A549 (cell line): Measurements from ENCODE around the gene DGLUCY. TPM values are rescaled to one million over a fixed set of nuclear protein-coding genes. Genes with fewer than 3 reads are reported as not detected.

ENCODE experiments used
- ATAC-seq, 2 experiments: fragments of 200-7000 bp in 1 of 2; fragments of >200 bp in 1 of 2; cut with Nextera tagmentation in 1 of 2; cut with Tn5 transposase in 1 of 2; 3 replicates each; pipeline versions ENCODE4 v1.8.0 to v1.9.1; 2018 to 2020; ENCODE audit warnings: mild to moderate bottlenecking in 1 of 2, moderate library complexity in 1 of 2
- CTCF ChIA-PET: fragments of 300-600 bp; sonication (Branson Sonifier 250); formaldehyde crosslinking; extraction: SDS; loops from one replicate; lab custom pipeline; 2021; ENCODE audit warnings: antibody characterized with exemption, inconsistent platforms; lab: Yijun Ruan, JAX
- POLR2A ChIA-PET: fragments of 350-600 bp; formaldehyde crosslinking; extraction: SDS; loops from one replicate; lab custom pipeline; 2021; ENCODE audit warnings: antibody characterized with exemption, inconsistent platforms; lab: Yijun Ruan, JAX
- DNase-seq, 2 experiments: peaks; one replicate each; pipeline versions ENCODE4 v3.0.0 to v3.0.0-alpha.2; 2011 to 2016; ENCODE audit warnings: low read depth in 1 of 2, low spot score in 1 of 2
- FAIRE-seq: peaks from 2 replicates; lab custom pipeline; 2011; peaks lifted over from hg19 to GRCh38; lab: Jason Lieb, UNC
- H3K27ac ChIP-seq, 2 experiments: fragments of >200 bp; sonication (Bioruptor Twin); formaldehyde crosslinking; 3 replicates each; pipeline ENCODE4 v1.5.1; 2016 to 2017
- H3K4me1 ChIP-seq: fragments of >200 bp; sonication (Bioruptor Twin); formaldehyde crosslinking; 3 replicates; pipeline ENCODE4 v1.6.1; 2016
- H3K4me2 ChIP-seq: fragments of >200 bp; sonication (Bioruptor Twin); formaldehyde crosslinking; 3 replicates; pipeline ENCODE4 v1.6.1; 2016
- H3K4me3 ChIP-seq: fragments of >200 bp; sonication (Bioruptor Twin); formaldehyde crosslinking; 3 replicates; pipeline ENCODE4 v1.5.1; 2016
- H3K9me3 ChIP-seq: fragments of >200 bp; sonication (Bioruptor Twin); formaldehyde crosslinking; 3 replicates; pipeline ENCODE4 v1.6.1; 2016
- CBX2 ChIP-seq: fragments of 200-600 bp; sonication (generic); IDR thresholded peaks from 2 replicates; pipeline ENCODE4 v1.6.1; 2016; ENCODE audit warnings: low read depth, mild to moderate bottlenecking, borderline replicate concordance
- CBX8 ChIP-seq: fragments of 200-600 bp; sonication (generic); IDR thresholded peaks from 2 replicates; pipeline ENCODE4 v1.6.1; 2016
- CEBPB ChIP-seq, 2 experiments: fragments of >200 bp in 1 of 2; sonication (Bioruptor Twin) in 1 of 2; formaldehyde crosslinking in 1 of 2; IDR thresholded peaks; 2 replicates each; pipeline ENCODE4 v1.6.1; 2012 to 2016
- CHD4 ChIP-seq: fragments of 200-600 bp; sonication (generic); IDR thresholded peaks from 2 replicates; pipeline ENCODE4 v1.6.1; 2016; ENCODE audit warnings: antibody characterized with exemption, mild to moderate bottlenecking, borderline replicate concordance
- EHMT2 ChIP-seq: fragments of 200-600 bp; sonication (generic); IDR thresholded peaks from 2 replicates; pipeline ENCODE4 v1.6.1; 2016; ENCODE audit warnings: antibody characterized with exemption, low read depth, mild to moderate bottlenecking, moderate library complexity
- ESRRA ChIP-seq: fragments of 150-350 bp; IDR thresholded peaks from 2 replicates; pipeline ENCODE4 v1.6.1; 2014; ENCODE audit warnings: mild to moderate bottlenecking, low read length, borderline replicate concordance
- FOSL2 ChIP-seq, 2 experiments: fragments of 450-650 bp in 1 of 2; fragments of >200 bp in 1 of 2; sonication (Bioruptor Twin) in 1 of 2; formaldehyde crosslinking; IDR thresholded peaks; 2 replicates each; pipeline versions ENCODE4 v1.5.0 to v1.6.1; 2016 to 2020; ENCODE audit warnings: mild to moderate bottlenecking in 1 of 2, moderate library complexity in 1 of 2
- HOXA7 ChIP-seq: fragments of 250-450 bp; sonication (Bioruptor Pico); IDR thresholded peaks from 2 replicates; pipeline ENCODE4 v1.5.0; 2020; ENCODE audit warnings: mild to moderate bottlenecking, moderate library complexity
- JUNB ChIP-seq: fragments of >200 bp; sonication (Bioruptor Twin); formaldehyde crosslinking; IDR thresholded peaks from 2 replicates; pipeline ENCODE4 v1.6.1; 2016
- KDM1A ChIP-seq: fragments of 200-600 bp; sonication (generic); IDR thresholded peaks from 2 replicates; pipeline ENCODE4 v1.6.1; 2016; ENCODE audit warnings: low read depth, mild to moderate bottlenecking
- MAFK ChIP-seq: fragments of 450-650 bp; IDR thresholded peaks from 2 replicates; pipeline ENCODE4 v1.6.1; 2014; ENCODE audit not compliant: partially characterized antibody
- MAZ ChIP-seq: fragments of 150-350 bp; IDR thresholded peaks from 2 replicates; pipeline ENCODE4 v1.6.1; 2014; ENCODE audit warnings: antibody characterized with exemption, low read depth, low read length, borderline replicate concordance
- MYC ChIP-seq: IDR thresholded peaks from 2 replicates; pipeline ENCODE4 v1.6.1; 2012; ENCODE audit warnings: mild to moderate bottlenecking, inconsistent platforms, low read length, improper control_type of control experiment, borderline replicate concordance
- NFE2L2 ChIP-seq: fragments of 150-350 bp; conservative IDR thresholded peaks from 2 replicates; pipeline ENCODE4 v1.6.1; 2014; ENCODE audit warnings: low read length
- PHF8 ChIP-seq: fragments of 200-600 bp; sonication (generic); IDR thresholded peaks from 2 replicates; pipeline ENCODE4 v1.6.1; 2016; ENCODE audit warnings: low read depth, mild to moderate bottlenecking, antibody characterized with exemption, moderate library complexity, borderline replicate concordance
- POLR2A ChIP-seq: IDR thresholded peaks from 2 replicates; pipeline ENCODE4 v1.6.1; 2012; ENCODE audit warnings: mild to moderate bottlenecking, low read length
- POLR2AphosphoS2 ChIP-seq: conservative IDR thresholded peaks from 2 replicates; pipeline ENCODE4 v1.6.1; 2012; ENCODE audit warnings: low read length, improper control_type of control experiment, inconsistent platforms
- RFX5 ChIP-seq: fragments of 450-650 bp; IDR thresholded peaks from 2 replicates; pipeline ENCODE4 v1.7.1; 2014; ENCODE audit warnings: antibody characterized with exemption, mild to moderate bottlenecking, moderate library complexity
- SMC3 ChIP-seq: fragments of >200 bp; sonication (Bioruptor Twin); formaldehyde crosslinking; IDR thresholded peaks from 3 replicates; pipeline ENCODE4 v1.6.1; 2018; ENCODE audit warnings: inconsistent platforms
- SREBF2 ChIP-seq: fragments of 450-650 bp; IDR thresholded peaks from 2 replicates; pipeline ENCODE4 v1.6.1; 2014; ENCODE audit warnings: mild to moderate bottlenecking, moderate library complexity
- TP53 ChIP-seq: fragments of 250-450 bp; sonication (Bioruptor Pico); IDR thresholded peaks from 2 replicates; pipeline ENCODE4 v1.5.0; 2021; ENCODE audit warnings: mild to moderate bottlenecking, moderate library complexity
- ZC3H11A ChIP-seq: fragments of 450-650 bp; IDR thresholded peaks from 2 replicates; pipeline ENCODE4 v1.6.1; 2014; ENCODE audit warnings: antibody characterized with exemption, mild to moderate bottlenecking
- ZNF302 ChIP-seq: fragments of 250-450 bp; sonication (Bioruptor Pico); IDR thresholded peaks from 2 replicates; pipeline ENCODE4 v1.9.0; 2021; ENCODE audit warnings: inconsistent platforms, mild to moderate bottlenecking, moderate library complexity
- WGBS: methylation state at CpG from one replicate; pipeline ENCODE4 v1.1.6; 2017; ENCODE audit errors: missing lambda C conversion rate; 5-methylcytosine and 5-hydroxymethylcytosine counted together
- polyA plus RNA-seq, 4 experiments: library from polyadenylated mRNA; depleted of rRNA in 3 of 4; stranded (reverse); fragments of >200 nt; fragmentation: RNase III in 1 of 4; extraction: RNeasy Plus Mini Kit Qiagen cat#74134 plus additional on column Dnase treatment in 1 of 4; gene quantifications; 2 replicates in 3 of 4; 3 replicates in 1 of 4; pipeline ENCODE4 v1.2.3, GENCODE V29; 2011 to 2017
- TF ChIP-seq, protein P1 (sequence below): fragments of 250-450 bp; sonication (Bioruptor Pico); IDR thresholded peaks from 2 replicates; pipeline ENCODE4 v1.5.0; 2020; ENCODE audit warnings: low read depth, mild to moderate bottlenecking, moderate library complexity
- TF ChIP-seq, protein P2 (sequence below): fragments of 250-450 bp; sonication (Bioruptor Pico); IDR thresholded peaks from 2 replicates; pipeline ENCODE4 v1.5.0; 2021; ENCODE audit warnings: mild to moderate bottlenecking, moderate library complexity, borderline replicate concordance
- TF ChIP-seq, protein P3 (sequence below): fragments of 150-350 bp; IDR thresholded peaks from 2 replicates; pipeline ENCODE4 v1.6.1; 2014; ENCODE audit warnings: low read depth, mild to moderate bottlenecking, low read length
- TF ChIP-seq, protein P4 (sequence below): fragments of >200 bp; sonication (Bioruptor Twin); formaldehyde crosslinking; IDR thresholded peaks from 3 replicates; pipeline ENCODE4 v1.5.1; 2016

Gene DGLUCY
- polyA plus RNA-seq, 2 of the 4 experiments (the other 2 are of a cell fraction), result 14.4 to 17.5 TPM

DNA sequence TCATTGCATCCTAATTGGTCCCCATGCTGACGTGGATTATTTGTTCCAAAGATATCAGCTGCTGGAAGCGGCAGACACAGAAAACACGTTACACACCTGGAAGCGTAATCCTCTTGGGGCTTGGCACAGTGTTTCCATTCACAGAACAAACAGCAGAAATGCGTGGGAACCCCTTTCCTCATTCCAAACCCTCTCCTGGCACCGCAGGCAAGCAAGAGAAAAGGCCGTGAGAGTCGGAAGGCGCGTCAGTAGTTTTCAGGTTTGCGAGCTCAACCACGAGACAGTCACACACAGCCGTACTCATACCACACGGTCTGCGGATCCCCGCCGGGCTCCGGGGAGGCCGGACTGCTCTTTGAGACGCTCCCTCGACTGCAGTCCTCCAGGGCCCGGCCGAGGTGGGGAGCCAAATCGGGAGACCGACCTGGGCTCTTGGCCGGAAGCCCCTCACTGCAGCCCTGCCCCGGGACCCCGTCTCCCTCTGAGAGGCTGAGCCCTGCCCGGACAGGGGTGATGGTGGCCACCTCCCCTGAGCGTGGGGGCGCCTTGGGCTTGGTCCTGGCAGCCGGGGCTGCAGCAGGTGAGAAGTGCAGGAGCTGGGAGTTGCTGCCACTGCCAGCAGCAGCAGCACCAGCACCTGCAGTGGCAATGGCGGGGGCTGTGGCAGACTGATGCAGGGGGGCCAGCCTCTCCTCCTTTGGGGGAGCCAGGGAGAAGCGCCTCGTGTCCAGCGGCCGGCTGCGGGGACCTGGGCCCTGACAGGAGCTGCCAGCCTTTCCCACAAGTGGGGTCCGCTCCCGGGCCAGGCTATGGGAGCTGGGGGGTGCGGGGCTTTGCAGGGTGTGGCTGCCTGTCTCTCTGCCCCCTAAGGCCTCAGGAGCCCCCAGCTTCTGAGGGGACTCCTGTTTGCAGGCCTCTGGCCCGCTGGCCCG, 158.7 kb downstream of the DGLUCY start:
- POLR2A ChIA-PET, result no interaction called here
- WGBS, result 92% methylated on average over 28 of the region's 43 CpGs
- FAIRE-seq (no peak), ATAC-seq (no peak), DNase-seq (no peak)
- H3K4me2 ChIP-seq, result no peak overlapping the region
- H3K9me3 ChIP-seq, result no peaks in the 10 kb centered on the region
- H3K4me1 ChIP-seq, result no peaks in the 10 kb centered on the region
- TF ChIP-seq MAFK (no peak), MYC (no peak)
- no peak overlapping the region for H3K4me3 ChIP-seq
- CTCF ChIA-PET, result interaction anchor here (5.3 kb wide), 1 partner anchor 13 kb away, joined by 24 read pairs; no protein-coding TSS in a partner anchor
- no peak overlapping the region for H3K27ac ChIP-seq

DNA sequence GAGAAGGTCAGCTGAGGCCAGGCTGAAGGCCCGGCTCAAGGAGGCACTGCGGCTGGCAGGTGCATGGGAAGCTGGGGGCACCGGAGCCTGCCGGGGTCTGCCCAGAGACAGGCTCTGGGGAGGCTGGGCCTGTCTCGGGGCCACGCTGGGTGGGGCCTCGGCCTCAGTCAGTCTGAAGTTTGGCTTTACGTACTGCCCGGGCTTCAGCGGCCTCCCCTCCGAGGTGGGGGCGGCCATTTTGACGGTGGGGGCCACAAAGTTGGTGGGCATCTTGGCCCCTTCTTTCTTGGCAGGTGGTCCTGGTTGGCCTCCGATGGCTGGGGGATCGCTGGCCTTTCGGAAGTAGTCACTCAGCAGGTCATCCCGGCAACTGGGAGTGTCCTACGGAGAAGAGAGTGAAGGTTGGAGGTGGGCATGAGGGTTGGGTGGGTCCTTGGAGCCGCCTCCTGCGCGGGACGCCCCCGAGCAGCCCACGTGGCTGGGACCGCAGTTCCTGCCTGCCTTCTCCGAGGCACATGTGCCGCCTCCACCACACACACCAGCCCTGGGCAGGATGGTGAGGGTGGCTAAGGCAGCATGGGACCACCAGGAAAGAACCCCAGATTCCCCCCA, 159.5 kb downstream of the DGLUCY start:
- POLR2A ChIA-PET, result interaction anchor here (0.6 kb wide), 1 partner anchor 9 kb away, joined by 3 read pairs; no protein-coding TSS in a partner anchor
- H3K4me3 ChIP-seq, result no peak overlapping the region
- TF ChIP-seq SREBF2 (no peak), POLR2AphosphoS2 (no peak), RFX5 (no peak), JUNB (no peak), POLR2A (no peak), FOSL2 (IDR thresholded peaks at IDR 0.05) (no peak), FOSL2 (CRISPR knock-in tag; IDR thresholded peaks at IDR 0.05) (no peak), CBX2 (no peak), MAZ (no peak), NFE2L2 (no peak), ZC3H11A (no peak), ESRRA (no peak), MAFK (no peak), CBX8 (no peak)
- TF ChIP-seq, protein P1, sequence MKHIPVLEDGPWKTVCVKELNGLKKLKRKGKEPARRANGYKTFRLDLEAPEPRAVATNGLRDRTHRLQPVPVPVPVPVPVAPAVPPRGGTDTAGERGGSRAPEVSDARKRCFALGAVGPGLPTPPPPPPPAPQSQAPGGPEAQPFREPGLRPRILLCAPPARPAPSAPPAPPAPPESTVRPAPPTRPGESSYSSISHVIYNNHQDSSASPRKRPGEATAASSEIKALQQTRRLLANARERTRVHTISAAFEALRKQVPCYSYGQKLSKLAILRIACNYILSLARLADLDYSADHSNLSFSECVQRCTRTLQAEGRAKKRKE (CRISPR knock-in tag), result no peak
- TF ChIP-seq, protein P2, sequence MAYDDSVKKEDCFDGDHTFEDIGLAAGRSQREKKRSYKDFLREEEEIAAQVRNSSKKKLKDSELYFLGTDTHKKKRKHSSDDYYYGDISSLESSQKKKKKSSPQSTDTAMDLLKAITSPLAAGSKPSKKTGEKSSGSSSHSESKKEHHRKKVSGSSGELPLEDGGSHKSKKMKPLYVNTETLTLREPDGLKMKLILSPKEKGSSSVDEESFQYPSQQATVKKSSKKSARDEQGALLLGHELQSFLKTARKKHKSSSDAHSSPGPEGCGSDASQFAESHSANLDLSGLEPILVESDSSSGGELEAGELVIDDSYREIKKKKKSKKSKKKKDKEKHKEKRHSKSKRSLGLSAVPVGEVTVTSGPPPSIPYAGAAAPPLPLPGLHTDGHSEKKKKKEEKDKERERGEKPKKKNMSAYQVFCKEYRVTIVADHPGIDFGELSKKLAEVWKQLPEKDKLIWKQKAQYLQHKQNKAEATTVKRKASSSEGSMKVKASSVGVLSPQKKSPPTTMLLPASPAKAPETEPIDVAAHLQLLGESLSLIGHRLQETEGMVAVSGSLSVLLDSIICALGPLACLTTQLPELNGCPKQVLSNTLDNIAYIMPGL, result no peak
- H3K27ac ChIP-seq, result no peak overlapping the region
- no peaks in the 10 kb centered on the region for H3K9me3 ChIP-seq
- no peak overlapping the region for H3K4me2 ChIP-seq
- ATAC-seq (no peak), DNase-seq (no peak), FAIRE-seq (no peak)
- H3K4me1 ChIP-seq, result no peaks in the 10 kb centered on the region
- WGBS, result 93% methylated on average over 16 of the region's 27 CpGs
- CTCF ChIA-PET, result interaction anchor here (0.6 to 5.3 kb wide), 2 partner anchors 13 to 347 kb away, joined by 3 to 24 read pairs; no protein-coding TSS in a partner anchor

DNA sequence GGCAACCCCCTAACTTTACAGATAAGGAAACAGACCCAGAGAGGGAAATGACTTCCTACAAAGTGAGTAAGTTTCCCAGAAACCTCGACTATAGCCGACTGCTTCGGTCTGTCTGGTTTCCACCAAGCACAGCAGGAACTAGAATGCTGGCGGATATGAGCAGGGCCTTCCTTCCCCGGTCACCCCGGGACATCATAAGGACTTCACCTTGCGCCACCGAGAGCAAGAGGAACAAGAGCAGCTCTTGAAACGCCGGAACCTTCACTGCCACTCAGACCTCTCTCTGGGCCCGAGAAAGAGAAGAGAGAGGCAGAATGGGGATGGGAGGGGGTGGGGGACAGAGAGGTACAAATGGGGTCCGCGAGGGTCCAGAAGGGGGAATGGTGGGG, 160.0 kb downstream of the DGLUCY start:
- FAIRE-seq, result no peak
- 89% methylated on average over 11 of the region's 13 CpGs for WGBS
- Histone ChIP-seq H3K4me1 (no peaks in the 10 kb centered on the region), H3K4me3 (no peak overlapping the region), H3K9me3 (no peaks in the 10 kb centered on the region), H3K27ac (no peak overlapping the region), H3K4me2 (no peak overlapping the region)
- TF ChIP-seq EHMT2, result no peak
- no peak for TF ChIP-seq CBX8
- no peak for TF ChIP-seq KDM1A
- no peak for TF ChIP-seq SMC3
- TF ChIP-seq, protein P3, sequence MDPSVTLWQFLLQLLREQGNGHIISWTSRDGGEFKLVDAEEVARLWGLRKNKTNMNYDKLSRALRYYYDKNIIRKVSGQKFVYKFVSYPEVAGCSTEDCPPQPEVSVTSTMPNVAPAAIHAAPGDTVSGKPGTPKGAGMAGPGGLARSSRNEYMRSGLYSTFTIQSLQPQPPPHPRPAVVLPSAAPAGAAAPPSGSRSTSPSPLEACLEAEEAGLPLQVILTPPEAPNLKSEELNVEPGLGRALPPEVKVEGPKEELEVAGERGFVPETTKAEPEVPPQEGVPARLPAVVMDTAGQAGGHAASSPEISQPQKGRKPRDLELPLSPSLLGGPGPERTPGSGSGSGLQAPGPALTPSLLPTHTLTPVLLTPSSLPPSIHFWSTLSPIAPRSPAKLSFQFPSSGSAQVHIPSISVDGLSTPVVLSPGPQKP, result no peak
- TF ChIP-seq CEBPB (IDR thresholded peaks at IDR 0.05), result no peak
- TF ChIP-seq PHF8, result no peak
- no peak for TF ChIP-seq HOXA7 (CRISPR knock-in tag)
- TF ChIP-seq CHD4, result no peak
- TF ChIP-seq, protein P4, sequence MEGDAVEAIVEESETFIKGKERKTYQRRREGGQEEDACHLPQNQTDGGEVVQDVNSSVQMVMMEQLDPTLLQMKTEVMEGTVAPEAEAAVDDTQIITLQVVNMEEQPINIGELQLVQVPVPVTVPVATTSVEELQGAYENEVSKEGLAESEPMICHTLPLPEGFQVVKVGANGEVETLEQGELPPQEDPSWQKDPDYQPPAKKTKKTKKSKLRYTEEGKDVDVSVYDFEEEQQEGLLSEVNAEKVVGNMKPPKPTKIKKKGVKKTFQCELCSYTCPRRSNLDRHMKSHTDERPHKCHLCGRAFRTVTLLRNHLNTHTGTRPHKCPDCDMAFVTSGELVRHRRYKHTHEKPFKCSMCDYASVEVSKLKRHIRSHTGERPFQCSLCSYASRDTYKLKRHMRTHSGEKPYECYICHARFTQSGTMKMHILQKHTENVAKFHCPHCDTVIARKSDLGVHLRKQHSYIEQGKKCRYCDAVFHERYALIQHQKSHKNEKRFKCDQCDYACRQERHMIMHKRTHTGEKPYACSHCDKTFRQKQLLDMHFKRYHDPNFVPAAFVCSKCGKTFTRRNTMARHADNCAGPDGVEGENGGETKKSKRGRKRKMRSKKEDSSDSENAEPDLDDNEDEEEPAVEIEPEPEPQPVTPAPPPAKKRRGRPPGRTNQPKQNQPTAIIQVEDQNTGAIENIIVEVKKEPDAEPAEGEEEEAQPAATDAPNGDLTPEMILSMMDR, result no peak
- TF ChIP-seq TP53 (CRISPR knock-in tag), result no peak
- TF ChIP-seq ZNF302, result no peak
- POLR2A ChIA-PET, result interaction anchor here (0.6 kb wide), 1 partner anchor 10 kb away, joined by 3 read pairs; no protein-coding TSS in a partner anchor
- no peak for DNase-seq
- ATAC-seq, result no peak
- CTCF ChIA-PET, result interaction anchor here (0.6 to 5.3 kb wide), 2 partner anchors 12 to 346 kb away, joined by 3 to 24 read pairs; no protein-coding TSS in a partner anchor
